HEK293T (cell line): ENCODE results near the gene INTS3.

Experiments used
- CTCF ChIA-PET: fragments of 350-600 bp; formaldehyde crosslinking; extraction: SDS; loops from one replicate; lab custom pipeline; 2021; ENCODE audit warnings: antibody characterized with exemption, inconsistent platforms; lab: Yijun Ruan, JAX
- POLR2A ChIA-PET: fragments of 350-600 bp; formaldehyde crosslinking; extraction: SDS; loops from one replicate; lab custom pipeline; 2020; ENCODE audit warnings: antibody characterized with exemption, inconsistent platforms; lab: Yijun Ruan, JAX
- DNase-seq: peaks from one replicate; pipeline ENCODE4 v3.0.0; 2012; ENCODE audit warnings: mixed read lengths; ENCODE audit errors: extremely low spot score
- ARNT ChIP-seq: fragments of 450-650 bp; IDR thresholded peaks from 2 replicates; pipeline ENCODE4 v1.6.1; 2017; ENCODE audit warnings: mild to moderate bottlenecking
- BHLHE40 ChIP-seq: fragments of 450-650 bp; IDR thresholded peaks from 2 replicates; pipeline ENCODE4 v1.6.1; 2016; ENCODE audit warnings: mild to moderate bottlenecking, moderate library complexity, borderline replicate concordance
- CTBP1 ChIP-seq: fragments of 450-650 bp; IDR thresholded peaks from 2 replicates; pipeline ENCODE4 v1.6.1; 2016; ENCODE audit warnings: borderline replicate concordance
- ELF4 ChIP-seq: fragments of 450-650 bp; IDR thresholded peaks from 2 replicates; pipeline ENCODE4 v1.6.1; 2017; ENCODE audit warnings: antibody characterized with exemption
- FOXA1 ChIP-seq: fragments of 450-650 bp; IDR thresholded peaks from 2 replicates; pipeline ENCODE4 v1.6.1; 2016; ENCODE audit warnings: mild to moderate bottlenecking
- FOXK2 ChIP-seq: fragments of 450-650 bp; IDR thresholded peaks from 2 replicates; pipeline ENCODE4 v1.6.1; 2016; ENCODE audit warnings: mild to moderate bottlenecking
- FOXM1 ChIP-seq: fragments of 450-650 bp; IDR thresholded peaks from 2 replicates; pipeline ENCODE4 v1.6.1; 2017; ENCODE audit warnings: mild to moderate bottlenecking, borderline replicate concordance
- HDGF ChIP-seq: fragments of 450-650 bp; IDR thresholded peaks from 2 replicates; pipeline ENCODE4 v1.6.1; 2017; ENCODE audit warnings: antibody characterized with exemption, borderline replicate concordance
- L3MBTL2 ChIP-seq: fragments of 450-650 bp; conservative IDR thresholded peaks from 2 replicates; pipeline ENCODE4 v1.6.1; 2016; ENCODE audit warnings: mild to moderate bottlenecking
- LEF1 ChIP-seq: fragments of 450-650 bp; IDR thresholded peaks from 2 replicates; pipeline ENCODE4 v1.6.1; 2017; ENCODE audit warnings: mild to moderate bottlenecking, borderline replicate concordance
- NFRKB ChIP-seq: fragments of 450-650 bp; IDR thresholded peaks from 2 replicates; pipeline ENCODE4 v1.6.1; 2016; ENCODE audit warnings: mild to moderate bottlenecking, moderate library complexity
- PKNOX1 ChIP-seq: fragments of 450-650 bp; IDR thresholded peaks from 2 replicates; pipeline ENCODE4 v1.6.1; 2016
- SP1 ChIP-seq: fragments of 450-650 bp; IDR thresholded peaks from 2 replicates; pipeline ENCODE4 v1.6.1; 2017
- SUZ12 ChIP-seq: fragments of 450-650 bp; IDR thresholded peaks from 2 replicates; pipeline ENCODE4 v1.6.1; 2016; ENCODE audit warnings: mild to moderate bottlenecking
- TARDBP ChIP-seq: fragments of 450-650 bp; IDR thresholded peaks from 2 replicates; pipeline ENCODE4 v1.6.1; 2016
- ZNF384 ChIP-seq: fragments of 450-650 bp; IDR thresholded peaks from 2 replicates; pipeline ENCODE4 v1.6.1; 2016

The INTS3 gene

GRCh38 chr1:153790313-153790965 is 62.6 kb downstream of the INTS3 start:
- TF ChIP-seq FOXK2 = no peak
- ChIA-PET POLR2A (interaction anchor here (0.9 kb wide), 1 partner anchor 200 kb away, joined by 3 read pairs; the partner anchor contains the start of gene RPS27), CTCF (interaction anchor here (0.5 kb wide), 1 partner anchor 70 kb away, joined by 4 read pairs; no protein-coding TSS in a partner anchor)
- DNase-seq = no peak

- CTCF ChIA-PET = interaction anchor here (0.5 to 0.9 kb wide), 2 partner anchors 17 to 71 kb away, joined by 4 read pairs; no protein-coding TSS in a partner anchor
Observed at GRCh38 chr1:153790966-153791647, 63.3 kb downstream of the INTS3 start.

GRCh38 chr1:153791648-153792253 is 63.9 kb downstream of the INTS3 start:
- no peak for DNase-seq
- CTCF ChIA-PET = interaction anchor here (0.9 kb wide), 1 partner anchor 16 kb away, joined by 4 read pairs; no protein-coding TSS in a partner anchor
- no peak for TF ChIP-seq HDGF
- no peak for TF ChIP-seq ARNT
- no peak for TF ChIP-seq L3MBTL2
- no peak for TF ChIP-seq ZNF384
- TF ChIP-seq LEF1 = no peak
- no peak for TF ChIP-seq CTBP1
- no peak for TF ChIP-seq ELF4
- TF ChIP-seq PKNOX1 = no peak
- TF ChIP-seq NFRKB = no peak
- no peak for TF ChIP-seq TARDBP
- no peak for TF ChIP-seq FOXM1
- no peak for TF ChIP-seq BHLHE40
- TF ChIP-seq SUZ12 = no peak
- POLR2A ChIA-PET = interaction anchor here (1.2 to 3.3 kb wide), 3 partner anchors 8 to 199 kb away, joined by 3 to 16 read pairs (median 8); partner anchors contain the start of genes CREB3L4 and RPS27

More at GRCh38 chr1:153790966-153791647, 63.3 kb downstream of the INTS3 start:
- POLR2A ChIA-PET = interaction anchor here (1.2 kb wide), 1 partner anchor 200 kb away, joined by 3 read pairs; the partner anchor contains the start of gene RPS27
- no peak for DNase-seq
- TF ChIP-seq BHLHE40 (no peak), PKNOX1 (0 out of 2 replicates have a peak, but pooled peaks have one; percentile 27)

GRCh38 chr1:153792631-153793041 is 64.8 kb downstream of the INTS3 start:
- POLR2A ChIA-PET = interaction anchor here (1.0 to 3.3 kb wide), 5 partner anchors 9 to 199 kb away, joined by 3 to 16 read pairs (median 4); partner anchors contain the start of genes CHTOP and CREB3L4
- DNase-seq = no peak
- TF ChIP-seq ELF4 (no peak), PKNOX1 (no peak), BHLHE40 (no peak), SUZ12 (no peak), L3MBTL2 (no peak), CTBP1 (no peak), NFRKB (no peak), LEF1 (no peak), FOXA1 (no peak), FOXM1 (no peak), FOXK2 (no peak), ZNF384 (no peak), TARDBP (no peak), ARNT (no peak), SP1 (no peak), HDGF (no peak)
- CTCF ChIA-PET = interaction anchor here (0.6 to 1.2 kb wide), 2 partner anchors 172 to 194 kb away, joined by 3 read pairs; partner anchors contain the start of gene RAB13

GRCh38 chr1:153793261-153793972 is 65.6 kb downstream of the INTS3 start:
- CTCF ChIA-PET = interaction anchor here (0.6 to 1.2 kb wide), 2 partner anchors 171 to 193 kb away, joined by 3 read pairs; partner anchors contain the start of gene RAB13
- no peak for DNase-seq
- TF ChIP-seq FOXA1 (no peak), HDGF (no peak), PKNOX1 (no peak), SP1 (no peak), NFRKB (no peak), BHLHE40 (no peak), LEF1 (no peak), CTBP1 (no peak), FOXM1 (no peak), FOXK2 (no peak), ZNF384 (no peak), SUZ12 (no peak), L3MBTL2 (no peak)
- POLR2A ChIA-PET = interaction anchor here (0.6 to 3.3 kb wide), 6 partner anchors 10 to 198 kb away, joined by 3 to 16 read pairs (median 4); partner anchors contain the start of genes CHTOP and CREB3L4
